ENCODE measurements around the gene UBALD2.

GRCh38 chr17:76251478-76252039, 13.6 kb upstream of the UBALD2 start:
- TF ChIP-seq EP300 (conservative IDR thresholded peaks at IDR 0.05; ENCODE audit: poor library complexity, severe bottlenecking) (no peak), EZH2 (IDR thresholded peaks at IDR 0.05; ENCODE audit: borderline replicate concordance, insufficient read depth, low read length, poor library complexity, severe bottlenecking) (no peak), RAD21 (conservative IDR thresholded peaks at IDR 0.05) (no peak), REST (IDR thresholded peaks at IDR 0.05; ENCODE audit: borderline replicate concordance) (no peak)
- TF ChIP-seq, protein P1, sequence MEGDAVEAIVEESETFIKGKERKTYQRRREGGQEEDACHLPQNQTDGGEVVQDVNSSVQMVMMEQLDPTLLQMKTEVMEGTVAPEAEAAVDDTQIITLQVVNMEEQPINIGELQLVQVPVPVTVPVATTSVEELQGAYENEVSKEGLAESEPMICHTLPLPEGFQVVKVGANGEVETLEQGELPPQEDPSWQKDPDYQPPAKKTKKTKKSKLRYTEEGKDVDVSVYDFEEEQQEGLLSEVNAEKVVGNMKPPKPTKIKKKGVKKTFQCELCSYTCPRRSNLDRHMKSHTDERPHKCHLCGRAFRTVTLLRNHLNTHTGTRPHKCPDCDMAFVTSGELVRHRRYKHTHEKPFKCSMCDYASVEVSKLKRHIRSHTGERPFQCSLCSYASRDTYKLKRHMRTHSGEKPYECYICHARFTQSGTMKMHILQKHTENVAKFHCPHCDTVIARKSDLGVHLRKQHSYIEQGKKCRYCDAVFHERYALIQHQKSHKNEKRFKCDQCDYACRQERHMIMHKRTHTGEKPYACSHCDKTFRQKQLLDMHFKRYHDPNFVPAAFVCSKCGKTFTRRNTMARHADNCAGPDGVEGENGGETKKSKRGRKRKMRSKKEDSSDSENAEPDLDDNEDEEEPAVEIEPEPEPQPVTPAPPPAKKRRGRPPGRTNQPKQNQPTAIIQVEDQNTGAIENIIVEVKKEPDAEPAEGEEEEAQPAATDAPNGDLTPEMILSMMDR (IDR thresholded peaks at IDR 0.05; ENCODE audit: poor library complexity, severe bottlenecking), result no peak
